GM19324 (cell line): ENCODE measurements around the gene CTIF.
"Not testable (repeated sequence)": the region's sequence is repeated elsewhere in the genome, so short reads cannot be mapped to it uniquely, and the experiment has no call there.

Experiments
- ATAC-seq: cut with Tn5 transposase; IDR thresholded peaks from one replicate; pipeline ENCODE4 v1.9.1; 2021; ENCODE audit warnings: mild to moderate bottlenecking, moderate library complexity; ENCODE audit not compliant: unreplicated experiment, low FRiP score

Gene CTIF

GRCh38 chr18:48638451-48638850 is 99.6 kb downstream of the CTIF start:
- no peak for ATAC-seq

DNA sequence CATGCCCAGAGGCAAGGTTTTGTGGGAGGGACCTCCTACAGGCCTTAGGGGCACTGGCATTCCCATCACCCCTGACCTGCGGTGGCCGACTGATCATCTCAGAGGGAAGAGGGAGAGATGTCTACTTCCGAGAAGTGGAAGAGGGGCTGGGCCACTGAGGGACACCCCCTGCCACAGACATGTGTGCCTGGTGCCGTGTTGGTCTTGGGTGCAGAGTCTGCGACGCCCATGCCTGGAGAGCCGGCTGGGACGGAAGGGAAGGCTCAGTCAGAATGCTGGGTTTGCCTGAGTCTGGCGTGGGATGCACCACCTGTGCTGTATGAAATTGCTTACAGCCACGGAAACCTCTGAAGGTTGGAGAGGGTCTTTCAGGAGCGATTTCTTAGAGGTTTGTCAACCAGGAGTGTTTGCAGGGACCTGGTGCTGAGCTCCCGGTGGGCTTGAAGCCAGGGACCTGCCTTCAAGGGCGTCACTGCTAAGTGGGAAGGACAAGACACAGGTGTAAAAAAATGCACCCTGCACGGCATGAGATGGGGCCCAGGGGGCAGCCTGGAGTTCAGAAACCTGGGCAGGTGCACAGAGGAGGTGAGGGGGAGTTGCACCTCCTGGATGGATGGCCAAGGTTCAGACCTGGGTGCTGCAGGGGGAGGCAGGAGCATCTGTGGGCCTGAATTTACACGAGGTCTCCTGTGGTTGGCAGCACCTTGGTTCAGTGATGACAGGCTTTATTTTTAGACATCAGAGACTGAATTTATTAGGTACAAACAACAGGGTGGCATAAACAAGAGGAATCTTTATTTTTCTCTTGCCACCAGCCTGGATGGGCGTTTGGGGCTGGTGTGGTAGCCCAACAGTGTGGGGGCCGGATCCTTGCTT is 100.3 kb downstream of the CTIF start:
- ATAC-seq = no peak

DNA sequence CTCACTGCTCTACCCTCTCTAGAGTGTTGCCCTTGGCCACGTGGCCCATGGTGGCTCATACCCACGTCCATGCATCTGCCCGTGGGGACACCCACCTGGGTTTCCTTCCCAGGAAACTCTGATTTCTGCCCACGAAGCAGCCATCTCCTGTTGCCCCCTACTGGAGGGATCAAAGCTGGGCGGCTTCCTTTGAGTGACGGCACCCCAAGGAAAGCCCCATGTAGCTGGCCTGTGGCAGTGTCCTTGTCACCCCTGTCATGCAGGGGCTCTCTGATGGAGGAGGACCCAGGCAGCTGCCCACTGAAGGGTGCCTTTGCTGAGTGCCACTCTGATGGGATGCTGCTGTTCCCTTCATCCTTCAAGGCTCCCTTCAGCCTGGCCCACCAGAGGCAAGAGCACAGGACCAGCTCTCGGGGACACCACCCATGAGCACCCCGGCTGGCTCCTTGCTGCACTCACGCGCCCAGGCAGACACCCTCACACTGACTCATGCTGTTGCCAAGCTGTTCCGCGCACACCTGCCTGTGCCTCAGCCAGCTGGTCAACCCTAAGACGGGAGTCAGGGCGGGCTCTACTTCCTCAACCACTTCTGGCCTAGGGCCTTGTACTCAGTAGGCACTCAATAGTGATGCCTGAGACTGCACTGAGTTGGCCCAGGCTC is 101.1 kb downstream of the CTIF start:
- ATAC-seq = no peak

GRCh38 chr18:48640566-48641270 is 101.9 kb downstream of the CTIF start:
- no peak for ATAC-seq

- ATAC-seq = no peak
Measured at GRCh38 chr18:48641981-48642380, 103.2 kb downstream of the CTIF start.

DNA sequence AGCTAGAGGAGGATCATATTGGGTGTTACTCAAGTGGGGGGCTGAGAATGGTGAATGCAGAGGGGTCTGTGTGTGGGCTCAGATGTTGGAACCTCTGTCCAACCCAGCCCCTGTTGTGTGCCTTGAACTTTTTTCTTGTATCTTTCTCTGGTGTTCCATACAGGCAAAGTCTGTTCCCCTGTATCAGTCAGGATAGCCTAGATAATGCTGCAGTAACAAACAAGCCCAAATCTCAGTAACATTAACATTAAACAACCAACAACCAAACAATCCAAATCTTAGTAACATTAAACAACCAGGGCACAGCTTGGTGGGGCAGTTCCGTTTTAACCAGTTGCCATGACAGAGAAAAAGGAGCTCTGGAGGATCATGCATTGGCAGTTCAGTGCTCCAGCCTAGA is 103.7 kb downstream of the CTIF start:
- ATAC-seq = no peak

DNA sequence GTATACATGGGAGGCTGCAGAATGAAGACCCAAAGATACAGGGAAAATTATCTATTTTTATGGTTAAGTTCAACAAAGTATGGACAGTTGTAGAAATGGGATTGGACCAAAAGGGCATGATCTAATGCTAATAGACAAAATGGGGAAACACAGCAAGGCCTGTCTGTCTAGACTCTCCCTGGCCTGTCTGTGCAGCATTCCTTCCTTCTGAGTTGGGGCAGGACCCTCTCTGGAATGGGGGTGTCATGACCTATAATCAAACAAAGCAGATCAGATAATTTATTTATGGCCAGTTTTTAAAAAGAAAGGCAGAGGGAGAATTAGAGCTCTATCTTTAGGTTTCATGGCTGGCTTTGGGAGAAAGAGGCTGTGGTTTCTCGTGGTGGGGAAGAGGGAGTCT is 104.4 kb downstream of the CTIF start:
- no peak for ATAC-seq

GRCh38 chr18:48644029-48644428 is 105.2 kb downstream of the CTIF start:
- no peak for ATAC-seq

DNA sequence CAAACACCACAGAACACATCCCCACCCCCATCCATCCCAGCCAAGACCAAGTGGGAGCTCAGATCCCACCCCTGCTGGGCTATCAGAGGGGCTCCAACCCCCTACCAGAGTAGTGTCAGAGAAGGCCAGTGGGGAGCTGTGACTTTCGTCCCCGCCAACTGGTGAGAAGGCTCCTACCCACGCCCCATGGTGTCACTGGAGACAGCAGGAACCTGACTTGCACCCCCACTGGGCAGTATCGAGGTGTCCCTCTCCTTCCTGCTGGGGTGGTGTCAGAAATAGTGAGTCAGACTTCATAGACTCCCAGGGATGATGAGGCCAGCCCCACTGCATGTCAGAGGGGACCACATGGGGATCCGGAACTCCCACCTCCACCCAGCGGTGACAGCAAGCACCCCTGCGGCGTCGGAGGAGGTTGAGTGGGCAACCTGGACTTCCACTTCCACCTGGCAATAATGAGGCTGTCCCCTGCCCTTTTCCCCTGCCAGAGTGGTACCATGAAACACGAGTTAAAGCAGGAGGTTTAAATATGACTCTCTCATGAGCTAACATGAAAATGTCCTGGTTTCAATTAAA is 106.7 kb downstream of the CTIF start:
- ATAC-seq = no peak

- no peak for ATAC-seq
Measured at GRCh38 chr18:48646976-48647375, 108.1 kb downstream of the CTIF start.

DNA sequence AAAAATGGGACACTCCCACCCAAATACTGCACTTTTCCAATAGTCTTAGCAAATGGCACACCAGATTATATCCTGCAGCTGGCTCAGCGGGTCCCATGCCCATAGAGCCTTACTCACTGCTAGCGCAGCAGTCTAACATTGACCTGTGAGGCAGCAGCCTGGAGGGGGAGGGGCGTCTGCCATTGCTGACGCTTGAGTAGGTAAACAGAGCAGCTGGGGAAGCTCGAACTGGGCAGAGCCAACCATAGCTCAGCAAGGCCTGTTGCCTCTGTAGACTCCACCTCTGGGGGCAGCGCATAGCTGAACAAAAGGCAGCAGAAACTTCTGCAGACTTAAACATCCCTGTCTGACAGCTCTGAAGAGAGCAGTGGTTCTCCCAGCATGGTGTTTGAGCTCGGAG is 110.4 kb downstream of the CTIF start:
- no peak for ATAC-seq

DNA sequence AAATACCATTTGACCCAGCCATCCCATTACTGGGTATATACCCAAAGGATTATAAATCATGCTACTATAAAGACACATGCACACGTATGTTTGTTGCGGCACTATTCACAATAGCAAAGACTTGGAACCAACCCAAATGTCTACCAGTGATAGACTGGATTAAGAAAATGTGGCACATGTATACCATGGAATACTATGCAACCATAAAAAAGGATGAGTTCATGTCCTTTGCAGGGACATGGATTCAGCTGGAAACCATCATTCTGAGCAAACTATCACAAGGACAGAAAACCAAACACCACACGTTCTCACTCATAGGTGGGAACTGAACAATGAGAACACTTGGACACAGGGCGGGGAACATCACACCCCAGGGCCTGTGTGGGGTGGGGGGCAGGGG is 115.8 kb downstream of the CTIF start:
- ATAC-seq = not testable (repeated sequence)

GRCh38 chr18:48655508-48655907 is 116.7 kb downstream of the CTIF start:
- ATAC-seq = no peak

DNA sequence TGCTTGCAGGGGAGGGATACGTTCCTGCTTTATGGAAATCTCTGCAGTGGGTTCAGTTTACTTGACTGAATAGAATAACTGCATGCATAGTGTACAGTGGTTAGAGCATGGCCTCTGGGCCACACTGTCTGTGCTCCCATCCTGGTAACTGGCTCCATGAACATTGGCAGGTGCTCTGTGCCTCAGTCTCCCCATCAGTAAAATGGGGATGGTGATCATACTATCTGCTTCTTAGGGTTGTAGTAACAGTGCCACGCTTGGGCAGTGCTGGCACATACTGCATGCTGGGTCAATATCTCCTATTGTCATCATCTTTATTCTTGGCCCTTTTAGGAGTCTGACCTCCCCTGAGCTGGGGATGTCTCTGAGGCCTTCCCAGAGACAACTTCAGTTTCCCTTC is 117.3 kb downstream of the CTIF start:
- no peak for ATAC-seq

DNA sequence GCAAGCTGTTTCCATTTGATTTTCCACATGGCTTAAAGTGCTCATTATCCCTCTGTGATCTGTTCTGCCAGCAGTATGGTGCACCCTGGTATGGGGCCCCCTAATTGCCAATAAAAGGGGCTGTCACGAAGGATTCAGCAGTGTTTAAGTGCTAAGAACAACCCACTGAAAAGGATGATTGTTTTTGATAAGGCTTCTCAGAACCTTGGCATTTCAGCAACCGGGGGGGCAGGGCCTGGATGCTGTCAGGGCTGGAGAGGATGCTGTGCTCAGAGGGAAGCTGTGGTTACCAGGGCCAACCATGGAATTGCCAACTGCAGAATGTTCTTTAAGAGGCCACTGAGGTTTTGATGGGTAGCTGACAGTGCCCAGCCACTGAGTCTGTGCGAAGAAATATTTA is 117.8 kb downstream of the CTIF start:
- ATAC-seq = no peak

DNA sequence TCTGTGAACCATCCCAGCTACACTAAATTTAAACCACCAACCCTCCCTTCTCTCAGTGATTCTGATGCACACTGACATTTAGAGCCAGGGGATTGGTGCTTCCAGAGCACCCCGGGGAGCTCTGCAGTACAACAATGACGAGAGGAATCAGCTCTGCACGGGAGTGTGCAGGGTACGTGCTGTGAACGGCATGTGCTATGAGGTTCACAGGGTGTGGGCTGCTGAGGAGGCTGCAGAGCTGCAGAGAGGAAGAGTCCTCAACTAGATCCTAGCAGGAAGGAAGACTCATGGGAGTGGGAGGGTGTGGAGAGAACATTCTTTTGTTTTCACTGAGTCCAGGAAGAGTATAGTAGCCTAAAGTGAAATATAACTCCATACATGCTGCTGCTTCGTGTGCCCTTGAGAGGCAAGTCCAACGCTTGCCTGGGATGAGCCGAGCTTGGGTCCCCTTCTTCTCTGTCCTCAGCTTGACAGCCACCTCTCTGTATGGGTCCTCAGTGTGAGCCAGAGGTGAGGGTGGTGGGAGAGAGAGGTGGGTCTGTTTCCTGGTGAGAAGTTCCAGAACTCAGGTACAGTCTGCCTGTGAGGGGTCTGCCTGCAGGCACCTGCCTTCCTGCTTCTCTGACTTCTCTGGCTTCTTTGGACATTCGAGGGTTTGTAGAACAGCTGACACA is 118.8 kb downstream of the CTIF start:
- no peak for ATAC-seq

GRCh38 chr18:48658721-48659120 is 119.9 kb downstream of the CTIF start:
- no peak for ATAC-seq

DNA sequence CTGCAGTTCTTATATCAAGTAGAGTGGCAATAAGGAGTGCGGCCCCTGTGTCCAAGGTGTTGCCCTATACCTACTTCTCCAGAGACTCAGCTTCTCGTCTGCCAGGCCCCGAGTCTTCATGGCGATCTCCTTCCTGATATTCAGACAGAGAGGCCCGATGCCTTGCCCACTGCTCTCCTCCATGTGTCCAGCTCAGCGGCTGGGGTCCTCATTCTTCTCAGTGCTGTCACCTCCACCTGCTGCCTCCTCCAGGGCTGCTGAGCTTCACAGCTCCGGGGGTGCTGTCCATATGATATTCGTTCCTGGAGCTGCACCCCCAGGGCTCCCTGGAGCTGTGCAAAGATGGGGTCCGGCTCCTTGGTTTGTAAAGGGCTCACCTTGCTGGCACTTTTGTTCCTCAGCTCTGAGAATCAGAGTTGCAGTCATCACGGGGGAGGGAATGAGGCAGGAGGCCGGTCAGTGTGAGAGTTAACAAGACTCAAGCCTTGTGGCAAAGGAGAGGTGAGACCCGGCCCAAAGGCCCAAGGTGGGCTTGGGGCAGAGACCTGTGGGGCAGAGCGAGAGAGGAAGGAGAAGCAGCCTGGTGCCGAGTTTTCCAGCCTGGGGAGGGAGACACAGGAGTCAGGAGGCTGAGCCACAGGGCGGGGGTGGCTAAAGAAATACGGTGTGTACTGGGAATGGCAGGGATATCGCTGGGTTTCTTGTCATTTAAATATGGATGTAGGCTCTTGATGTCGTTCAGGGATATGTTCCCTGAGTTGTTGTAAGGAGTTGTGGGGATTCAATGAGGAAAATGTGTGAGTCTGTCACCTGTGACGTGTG is 120.6 kb downstream of the CTIF start:
- no peak for ATAC-seq

DNA sequence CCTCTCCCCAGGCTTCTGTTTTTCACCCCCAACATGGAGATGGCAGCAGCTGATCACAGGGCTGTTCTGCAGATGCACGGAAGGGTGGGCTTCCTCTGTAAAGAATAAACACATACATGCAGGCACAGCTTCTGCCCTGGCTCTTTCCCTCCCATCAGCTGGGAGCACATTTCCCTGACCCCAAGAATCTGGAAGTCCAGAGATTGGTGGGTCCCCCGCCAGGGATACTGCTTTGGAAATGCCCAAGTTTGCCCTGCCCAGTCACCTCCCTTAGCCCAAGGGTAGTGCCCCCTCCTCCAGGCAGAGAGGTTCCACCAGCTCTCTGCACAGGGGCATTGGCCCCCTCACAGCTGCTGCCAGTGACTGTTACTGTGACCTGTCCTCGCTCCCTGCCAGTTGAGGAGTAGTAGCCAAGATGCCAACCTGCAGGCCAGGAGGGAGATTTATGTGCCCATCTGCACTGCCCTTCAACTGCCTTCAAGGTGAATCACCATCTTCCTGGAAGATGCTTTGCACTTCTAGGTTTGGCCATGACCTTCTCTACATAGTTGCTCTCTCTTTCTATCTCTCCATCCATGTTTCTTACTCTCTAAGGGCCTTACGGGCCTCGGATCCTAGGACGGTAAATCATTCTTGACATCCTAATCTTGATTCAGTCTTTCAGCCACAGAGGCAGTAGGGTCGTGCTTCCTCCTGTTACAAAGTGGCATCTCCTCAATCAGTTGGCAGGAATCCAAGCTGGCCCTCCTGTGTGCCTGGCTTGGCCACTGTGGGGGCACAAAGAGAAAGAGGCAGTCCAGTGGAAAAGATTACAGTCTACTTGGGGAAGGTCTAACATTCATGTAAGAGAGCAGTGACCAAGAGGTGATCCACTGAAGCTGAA is 121.8 kb downstream of the CTIF start:
- ATAC-seq = no peak
